NCI-H748 treated with DMSO at 0.1 percent for 48 hours (cell line): ENCODE results near the gene PYGL.
"Not testable (repeated sequence)": the region's sequence is repeated elsewhere in the genome, so short reads cannot be mapped to it uniquely, and the experiment has no call there.

Source experiments
- DNase-seq: peaks from one replicate; lab custom pipeline; 2025; lab: John Stamatoyannopoulos, UW

Gene PYGL

GRCh38 chr14:50926851-50927386, 17.4 kb downstream of the PYGL start:
- no peak for DNase-seq

- no peak for DNase-seq
These were observed 19.4 kb downstream of the PYGL start for GRCh38 chr14:50924843-50925242.

GRCh38 chr14:50924236-50924635, 20.0 kb downstream of the PYGL start:
- no peak for DNase-seq

GRCh38 chr14:50922803-50923202, 21.5 kb downstream of the PYGL start:
- DNase-seq: no peak

GRCh38 chr14:50920482-50921230, 23.6 kb downstream of the PYGL start:
- no peak for DNase-seq

- DNase-seq: not testable (repeated sequence)
These were observed 24.8 kb downstream of the PYGL start for GRCh38 chr14:50919524-50919923.

GRCh38 chr14:50917449-50917848, 26.8 kb downstream of the PYGL start:
- no peak for DNase-seq

GRCh38 chr14:50910495-50911420, 33.5 kb downstream of the PYGL start:
- DNase-seq: no peak

- peak; percentile 87 for DNase-seq
These were observed 37.8 kb downstream of the PYGL start for GRCh38 chr14:50906326-50907065.

- no peak for DNase-seq
These were observed 39.6 kb downstream of the PYGL start for GRCh38 chr14:50904719-50905118.

GRCh38 chr14:50901361-50901760, 42.9 kb downstream of the PYGL start:
- DNase-seq: no peak

- DNase-seq: no peak
These were observed 46.6 kb downstream of the PYGL start for GRCh38 chr14:50897658-50898175.

GRCh38 chr14:50897005-50897404, 47.3 kb downstream of the PYGL start:
- not testable (repeated sequence) for DNase-seq

- not testable (repeated sequence) for DNase-seq
These were observed 47.9 kb downstream of the PYGL start for GRCh38 chr14:50896421-50896820.

GRCh38 chr14:50892255-50892654, 52.0 kb downstream of the PYGL start:
- DNase-seq: no peak

GRCh38 chr14:50887476-50887875, 56.8 kb downstream of the PYGL start:
- no peak for DNase-seq

- no peak for DNase-seq
These were observed 60.5 kb downstream of the PYGL start for GRCh38 chr14:50883827-50884197.

GRCh38 chr14:50882932-50883826, 61.1 kb downstream of the PYGL start:
- DNase-seq: no peak

GRCh38 chr14:50875359-50876070, 68.8 kb downstream of the PYGL start:
- DNase-seq: no peak

GRCh38 chr14:50874757-50875156, 69.5 kb downstream of the PYGL start:
- DNase-seq: peak; percentile 27
